NCI-H446 treated with DMSO at 0.1 percent for 48 hours (cell line): ENCODE data around the gene PCDHGB4.
"Not testable (repeated sequence)": the region's sequence is repeated elsewhere in the genome, so short reads cannot be mapped to it uniquely, and the experiment has no call there.

Experiments
- DNase-seq: peaks from one replicate; lab custom pipeline; 2025; lab: John Stamatoyannopoulos, UW

The PCDHGB4 gene

GRCh38 chr5:141398608-141399007 lies 11.1 kb downstream of the PCDHGB4 start:
- no peak for DNase-seq

DNA sequence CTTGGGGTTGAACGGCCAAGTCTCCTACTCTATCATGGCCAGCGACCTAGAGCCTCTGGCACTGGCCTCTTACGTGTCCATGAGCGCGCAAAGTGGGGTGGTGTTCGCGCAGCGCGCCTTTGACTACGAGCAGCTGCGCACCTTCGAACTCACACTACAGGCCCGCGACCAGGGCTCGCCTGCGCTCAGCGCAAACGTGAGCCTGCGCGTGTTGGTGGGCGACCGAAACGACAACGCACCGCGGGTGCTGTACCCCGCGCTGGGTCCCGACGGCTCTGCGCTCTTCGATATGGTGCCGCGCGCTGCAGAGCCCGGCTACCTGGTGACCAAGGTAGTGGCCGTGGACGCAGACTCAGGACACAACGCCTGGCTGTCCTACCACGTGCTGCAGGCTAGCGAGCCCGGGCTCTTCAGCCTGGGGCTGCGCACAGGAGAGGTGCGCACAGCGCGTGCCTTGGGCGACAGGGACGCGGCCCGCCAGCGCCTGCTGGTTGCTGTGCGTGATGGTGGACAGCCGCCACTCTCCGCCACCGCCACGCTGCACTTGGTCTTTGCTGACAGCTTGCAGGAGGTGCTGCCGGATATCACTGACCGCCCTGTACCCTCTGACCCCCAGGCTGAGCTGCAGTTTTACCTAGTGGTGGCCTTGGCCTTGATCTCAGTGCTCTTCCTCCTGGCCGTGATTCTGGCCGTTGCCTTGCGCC lies 12.2 kb downstream of the PCDHGB4 start:
- no peak for DNase-seq

DNA sequence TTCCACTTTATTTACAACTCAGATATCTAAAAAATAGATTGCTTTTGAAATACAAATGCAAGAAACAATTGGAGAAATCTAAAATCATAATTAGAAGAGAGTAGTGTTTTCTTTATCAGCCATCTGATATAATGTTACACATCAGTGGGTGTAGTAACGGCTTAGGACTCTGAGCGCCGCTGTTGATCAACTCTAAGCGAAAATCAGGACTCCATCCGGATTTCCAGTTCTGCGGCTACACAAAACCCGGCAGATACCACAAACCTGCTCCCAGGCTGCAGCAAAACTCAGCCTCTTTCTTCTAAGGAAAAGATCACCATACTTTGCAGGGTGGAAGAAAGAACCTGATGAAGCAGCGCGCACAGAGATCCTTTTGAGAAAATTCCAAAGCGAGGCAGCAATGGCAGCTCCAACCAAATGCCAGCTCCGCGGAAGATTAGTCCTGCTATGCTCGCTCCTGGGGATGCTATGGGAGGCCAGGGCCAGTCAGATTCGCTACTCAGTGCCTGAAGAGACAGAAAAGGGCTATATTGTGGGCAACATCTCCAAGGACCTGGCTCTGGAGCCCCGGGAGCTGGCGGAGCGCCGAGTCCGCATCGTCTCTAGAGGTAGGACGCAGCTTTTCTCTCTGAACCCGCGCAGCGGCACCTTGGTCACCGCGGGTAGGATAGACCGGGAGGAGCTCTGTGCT lies 15.2 kb downstream of the PCDHGB4 start, which contains the start of gene PCDHGA9:
TSS of gene PCDHGA9 (plus strand) at position 226 of the 691 bp plus-strand sequence. CDS start at position 401, 175 bp downstream.
- no peak for DNase-seq

DNA sequence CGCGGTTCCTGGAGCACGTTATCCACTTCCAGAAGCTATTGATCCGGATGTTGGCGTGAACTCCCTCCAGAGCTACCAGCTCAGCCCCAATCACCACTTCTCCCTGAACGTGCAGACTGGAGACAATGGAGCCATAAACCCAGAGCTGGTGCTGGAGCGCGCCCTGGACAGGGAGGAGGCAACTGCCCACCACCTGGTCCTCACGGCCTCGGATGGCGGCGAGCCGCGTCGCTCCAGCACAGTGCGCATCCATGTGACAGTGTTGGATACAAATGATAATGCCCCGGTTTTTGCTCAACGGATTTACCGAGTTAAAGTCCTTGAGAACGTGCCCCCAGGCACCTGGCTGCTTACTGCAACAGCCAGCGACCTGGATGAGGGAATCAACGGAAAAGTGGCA lies 15.9 kb downstream of the PCDHGB4 start:
- no peak for DNase-seq

DNA sequence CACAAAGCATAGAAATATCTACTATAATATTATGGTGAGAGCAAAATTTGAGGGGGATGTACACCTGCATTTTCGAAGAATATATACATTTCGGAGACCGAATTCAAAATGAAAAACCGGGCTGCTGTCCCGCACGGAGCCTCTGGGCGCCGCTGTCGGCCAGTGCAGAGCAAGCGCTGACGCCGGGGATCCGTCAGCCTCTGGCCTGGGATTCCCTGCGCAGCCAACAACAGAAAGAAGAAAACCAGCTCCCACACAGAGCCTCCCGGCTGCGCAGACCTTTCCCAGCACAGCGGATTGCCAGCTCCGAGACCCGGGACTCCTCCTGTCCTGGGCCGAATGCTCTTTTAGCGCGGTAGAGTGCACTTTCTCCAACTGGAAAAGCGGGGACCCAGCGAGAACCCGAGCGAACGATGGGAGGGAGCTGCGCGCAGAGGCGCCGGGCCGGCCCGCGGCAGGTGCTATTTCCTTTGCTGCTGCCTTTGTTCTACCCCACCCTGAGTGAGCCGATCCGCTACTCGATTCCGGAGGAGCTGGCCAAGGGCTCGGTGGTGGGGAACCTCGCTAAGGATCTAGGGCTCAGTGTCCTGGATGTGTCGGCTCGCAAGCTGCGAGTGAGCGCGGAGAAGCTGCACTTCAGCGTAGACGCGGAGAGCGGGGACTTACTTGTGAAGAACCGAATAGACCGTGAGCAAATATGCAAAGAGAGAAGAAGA lies 20.4 kb downstream of the PCDHGB4 start, which contains the start of gene PCDHGB6:
TSS of gene PCDHGB6 (plus strand) at position 232 of the 716 bp plus-strand sequence. CDS start at position 414, 182 bp downstream.
- not testable (repeated sequence) for DNase-seq

DNA sequence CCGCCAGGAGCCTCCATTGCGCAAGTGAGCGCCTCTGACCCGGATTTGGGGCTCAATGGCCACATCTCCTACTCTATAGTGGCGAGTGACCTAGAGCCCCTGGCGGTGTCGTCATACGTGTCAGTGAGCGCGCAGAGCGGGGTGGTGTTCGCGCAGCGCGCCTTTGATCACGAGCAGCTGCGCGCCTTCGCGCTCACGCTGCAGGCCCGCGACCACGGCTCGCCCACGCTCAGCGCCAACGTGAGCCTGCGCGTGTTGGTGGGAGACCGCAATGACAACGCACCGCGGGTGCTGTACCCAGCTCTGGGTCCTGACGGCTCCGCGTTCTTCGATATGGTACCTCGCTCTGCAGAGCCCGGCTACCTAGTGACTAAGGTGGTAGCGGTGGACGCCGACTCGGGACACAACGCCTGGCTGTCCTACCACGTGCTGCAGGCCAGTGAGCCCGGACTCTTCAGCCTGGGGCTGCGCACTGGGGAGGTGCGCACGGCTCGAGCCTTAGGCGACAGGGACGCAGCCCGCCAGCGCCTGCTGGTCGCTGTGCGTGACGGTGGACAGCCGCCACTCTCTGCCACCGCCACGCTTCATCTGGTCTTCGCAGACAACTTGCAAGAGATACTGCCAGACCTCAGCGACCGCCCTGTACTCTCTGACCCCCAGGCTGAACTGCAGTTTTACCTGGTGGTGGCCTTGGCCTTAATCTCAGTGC lies 22.3 kb downstream of the PCDHGB4 start:
- DNase-seq, result no peak

- DNase-seq, result no peak
These were observed 24.1 kb downstream of the PCDHGB4 start for GRCh38 chr5:141411575-141411974.

- DNase-seq, result peak; percentile 2
These were observed 25.5 kb downstream of the PCDHGB4 start, which contains the start of gene PCDHGA10 for GRCh38 chr5:141412854-141413539. Gene PCDHGA10 (plus strand): TSS chr5:141412987. CDS start chr5:141413176, 189 bp downstream.

GRCh38 chr5:141413540-141414069 lies 26.1 kb downstream of the PCDHGB4 start:
- DNase-seq, result no peak

GRCh38 chr5:141414548-141415274 lies 27.2 kb downstream of the PCDHGB4 start:
- DNase-seq, result not testable (repeated sequence)

- DNase-seq, result not testable (repeated sequence)
These were observed 27.7 kb downstream of the PCDHGB4 start for GRCh38 chr5:141415275-141415618.

DNA sequence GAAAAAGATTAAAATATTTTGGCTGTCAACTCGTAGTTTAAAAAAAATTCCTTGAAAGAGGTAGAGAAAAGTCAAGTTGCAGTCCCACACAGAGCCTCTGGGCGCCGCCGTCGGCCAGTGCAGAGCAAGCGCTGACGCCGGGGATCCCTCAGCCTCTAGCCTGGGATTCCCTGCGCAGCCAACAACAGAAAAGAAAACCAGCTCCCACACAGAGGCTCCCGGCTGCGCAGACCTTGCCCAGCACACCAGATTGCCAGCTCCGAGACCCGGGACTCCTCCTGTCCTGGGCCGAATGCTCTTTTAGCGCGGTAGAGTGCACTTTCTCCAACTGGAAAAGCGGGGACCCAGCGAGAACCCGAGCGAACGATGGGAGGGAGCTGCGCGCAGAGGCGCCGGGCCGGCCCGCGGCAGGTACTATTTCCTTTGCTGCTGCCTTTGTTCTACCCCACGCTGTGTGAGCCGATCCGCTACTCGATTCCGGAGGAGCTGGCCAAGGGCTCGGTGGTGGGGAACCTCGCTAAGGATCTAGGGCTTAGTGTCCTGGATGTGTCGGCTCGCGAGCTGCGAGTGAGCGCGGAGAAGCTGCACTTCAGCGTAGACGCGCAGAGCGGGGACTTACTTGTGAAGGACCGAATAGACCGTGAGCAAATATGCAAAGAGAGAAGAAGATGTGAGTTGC lies 30.1 kb downstream of the PCDHGB4 start, which contains the start of gene PCDHGB7:
TSS of gene PCDHGB7 (plus strand) at position 184 of the 679 bp plus-strand sequence. CDS start at position 367, 183 bp downstream.
- peak; percentile 20 for DNase-seq

- DNase-seq, result no peak
These were observed 31.8 kb downstream of the PCDHGB4 start for GRCh38 chr5:141419074-141419880.

- peak; percentile 1 for DNase-seq
These were observed 33.5 kb downstream of the PCDHGB4 start, which contains the start of gene PCDHGA11 for GRCh38 chr5:141420855-141421488. Gene PCDHGA11 (plus strand): TSS chr5:141421051. CDS start chr5:141421228, 177 bp downstream.

DNA sequence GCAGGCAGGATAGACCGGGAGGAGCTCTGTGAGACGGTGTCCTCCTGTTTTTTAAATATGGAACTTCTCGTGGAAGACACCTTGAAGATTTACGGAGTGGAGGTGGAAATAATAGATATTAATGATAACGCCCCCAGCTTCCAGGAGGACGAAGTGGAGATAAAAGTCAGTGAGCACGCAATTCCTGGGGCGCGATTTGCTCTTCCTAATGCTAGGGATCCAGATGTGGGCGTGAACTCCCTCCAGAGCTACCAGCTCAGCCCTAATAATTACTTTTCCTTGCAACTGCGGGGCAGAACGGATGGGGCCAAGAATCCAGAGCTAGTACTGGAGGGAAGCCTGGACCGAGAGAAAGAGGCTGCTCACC lies 34.0 kb downstream of the PCDHGB4 start:
- no peak for DNase-seq

DNA sequence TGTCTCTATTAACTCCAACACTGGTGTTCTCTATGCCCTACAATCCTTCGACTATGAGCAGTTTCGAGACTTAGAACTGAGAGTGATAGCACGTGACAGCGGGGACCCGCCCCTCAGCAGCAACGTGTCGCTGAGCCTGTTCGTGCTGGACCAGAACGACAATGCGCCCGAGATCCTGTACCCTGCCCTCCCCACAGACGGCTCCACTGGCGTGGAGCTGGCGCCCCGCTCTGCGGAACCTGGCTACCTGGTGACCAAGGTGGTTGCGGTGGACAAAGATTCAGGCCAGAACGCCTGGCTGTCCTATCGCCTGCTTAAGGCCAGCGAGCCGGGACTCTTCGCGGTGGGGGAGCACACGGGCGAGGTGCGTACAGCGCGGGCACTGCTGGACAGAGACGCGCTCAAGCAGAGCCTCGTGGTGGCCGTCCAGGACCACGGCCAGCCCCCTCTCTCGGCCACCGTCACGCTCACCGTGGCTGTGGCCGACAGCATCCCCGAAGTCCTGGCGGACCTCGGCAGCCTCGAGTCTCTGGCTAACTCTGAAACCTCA lies 35.3 kb downstream of the PCDHGB4 start:
- DNase-seq, result no peak

DNA sequence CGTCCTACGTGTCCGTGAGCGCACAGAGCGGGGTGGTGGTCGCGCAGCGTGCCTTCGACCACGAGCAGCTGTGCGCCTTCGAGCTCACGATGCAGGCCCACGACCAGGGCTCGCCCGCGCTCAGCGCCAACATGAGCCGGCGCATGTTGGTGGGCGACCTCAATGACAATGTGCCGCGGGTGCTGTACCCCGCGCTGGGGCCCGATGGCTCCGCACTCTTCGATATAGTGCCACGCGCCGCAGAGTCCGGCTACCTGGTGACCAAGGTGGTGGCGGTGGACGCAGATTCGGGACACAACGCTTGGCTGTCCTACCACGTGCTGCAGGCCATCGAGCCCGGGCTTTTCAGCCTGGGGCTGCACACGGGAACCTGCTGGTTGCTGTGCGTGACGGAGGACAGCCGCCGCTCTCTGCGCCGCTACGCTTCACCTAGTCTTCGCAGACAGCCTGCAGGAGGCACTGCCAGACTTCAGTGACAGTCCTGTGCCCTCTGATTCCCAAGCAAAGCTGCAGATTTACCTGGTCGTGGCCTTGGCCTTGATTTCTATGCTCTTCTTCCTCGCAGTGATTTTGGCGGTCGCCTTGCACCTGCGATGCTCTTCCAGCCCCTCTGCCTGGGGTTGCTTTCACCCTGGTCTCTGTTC lies 40.4 kb downstream of the PCDHGB4 start:
- DNase-seq, result no peak
